HG03432 (cell line): Measurements from ENCODE around the gene DLG2.
"Not testable (repeated sequence)": the region's sequence is repeated elsewhere in the genome, so short reads cannot be mapped to it uniquely, and the experiment has no call there.

Source experiments
- ATAC-seq: cut with Tn5 transposase; IDR thresholded peaks from one replicate; pipeline ENCODE4 v1.9.1; 2021; ENCODE audit warnings: mild to moderate bottlenecking, moderate library complexity; ENCODE audit not compliant: unreplicated experiment

DLG2 gene

GRCh38 chr11:85249482-85249881 lies 377.7 kb downstream of the DLG2 start:
- ATAC-seq, result no peak

DNA sequence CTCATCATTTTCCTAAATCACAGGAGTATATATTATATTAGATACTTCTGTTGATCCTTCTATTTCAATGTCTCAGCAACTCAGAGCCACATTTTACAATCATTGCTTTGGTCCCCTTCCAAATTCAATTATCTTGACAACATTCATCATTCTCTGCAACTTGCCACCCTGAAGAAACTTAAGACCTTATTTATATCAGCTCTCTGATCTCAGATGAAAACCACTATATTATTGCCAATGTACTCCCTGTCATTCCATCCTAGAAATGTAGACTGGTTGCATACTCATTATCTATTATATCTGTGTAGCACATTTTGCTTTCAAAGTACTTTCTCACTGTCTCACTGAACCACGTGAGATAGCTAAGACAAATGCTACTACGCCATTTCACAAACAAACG lies 379.3 kb downstream of the DLG2 start:
- no peak for ATAC-seq

DNA sequence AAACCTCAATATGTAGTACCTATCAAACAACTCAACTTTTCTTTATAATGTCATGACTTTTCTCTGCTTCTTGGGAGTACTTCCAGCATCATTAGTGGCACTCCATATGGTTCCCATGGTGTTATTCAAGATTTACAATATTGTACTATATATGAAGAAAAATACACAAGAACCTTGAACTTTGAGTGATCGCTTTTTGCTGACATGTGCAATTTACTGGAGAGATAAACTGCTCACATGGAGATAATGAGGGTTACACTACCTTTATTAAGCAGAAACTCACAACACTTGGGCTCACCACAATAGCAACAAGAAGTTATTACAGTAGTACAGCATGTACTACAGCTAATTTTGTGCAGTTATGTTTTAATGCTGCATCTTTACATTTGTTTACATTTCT lies 388.2 kb downstream of the DLG2 start:
- no peak for ATAC-seq

DNA sequence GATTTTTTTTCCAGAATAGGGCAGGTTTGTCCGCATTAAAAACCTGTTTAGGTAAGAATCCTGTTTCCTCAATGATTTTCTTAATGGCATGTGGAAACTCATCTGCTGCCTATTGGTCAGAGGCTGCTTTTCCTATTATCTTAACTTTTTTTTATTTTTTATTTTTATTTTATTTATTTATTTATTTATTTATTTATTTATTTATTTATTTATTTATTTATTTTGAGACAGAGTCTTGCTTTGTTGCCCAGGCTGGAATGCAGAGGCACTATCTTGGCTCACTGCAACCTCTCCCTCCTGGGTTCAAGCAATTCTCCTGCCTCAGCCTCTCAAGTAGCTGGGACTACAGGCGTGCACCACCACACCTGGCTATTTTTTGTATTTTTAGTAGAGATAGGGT lies 389.1 kb downstream of the DLG2 start:
- ATAC-seq, result not testable (repeated sequence)

DNA sequence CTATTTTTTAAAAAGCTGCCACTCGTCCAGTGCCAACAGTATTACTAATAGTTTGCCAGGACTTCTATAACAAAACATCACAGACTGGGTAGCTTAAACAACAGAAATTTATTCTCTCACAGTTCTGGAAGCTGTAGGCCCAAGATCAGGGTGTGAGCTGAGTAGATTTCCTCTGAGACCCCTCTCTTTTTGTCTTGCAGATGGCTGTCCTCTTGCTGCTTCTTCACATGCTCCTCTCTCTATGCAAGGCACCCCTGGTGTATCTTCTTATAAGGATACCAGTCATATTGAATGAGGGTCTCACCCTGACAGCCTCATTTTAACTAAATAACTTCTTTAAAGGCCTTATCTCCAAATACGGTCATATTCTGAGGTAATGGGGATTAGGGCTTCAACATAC lies 390.9 kb downstream of the DLG2 start:
- no peak for ATAC-seq

DNA sequence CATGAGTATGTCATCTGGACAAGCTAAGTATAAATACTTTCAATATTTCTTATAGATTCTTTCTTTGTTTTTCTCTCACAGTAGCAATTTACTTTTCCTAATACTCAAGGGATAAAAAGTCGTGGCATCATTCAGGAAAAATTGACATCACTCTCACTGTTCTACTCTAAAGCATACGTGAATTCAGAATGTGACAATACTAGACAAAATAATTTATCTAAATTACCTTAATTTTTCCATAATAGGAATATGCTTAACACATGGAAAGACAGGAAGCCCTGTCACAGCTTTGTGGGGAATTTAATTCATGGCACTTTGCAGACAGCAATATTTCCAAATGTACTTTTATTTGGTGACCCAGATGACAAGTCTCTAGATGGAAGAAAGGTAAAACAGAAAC lies 394.6 kb downstream of the DLG2 start:
- ATAC-seq, result no peak

GRCh38 chr11:85231588-85231987 lies 395.6 kb downstream of the DLG2 start:
- no peak for ATAC-seq

DNA sequence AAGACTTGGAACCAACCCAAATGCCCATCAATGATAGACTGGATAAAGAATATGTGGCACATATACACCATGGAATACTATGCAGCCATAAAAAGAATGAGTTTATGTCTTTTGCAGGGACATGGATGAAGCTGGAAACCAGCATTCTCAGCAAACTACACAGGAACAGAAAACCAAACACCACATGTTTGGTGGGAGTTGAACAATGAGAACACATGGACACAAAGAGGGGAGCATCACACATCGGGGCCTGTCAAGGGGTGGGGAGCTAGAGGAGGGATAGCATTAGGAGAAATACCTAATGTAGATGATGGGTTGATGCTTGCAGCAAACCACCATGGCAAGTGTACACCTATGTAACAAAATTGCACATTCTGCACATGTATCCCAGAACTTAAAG lies 397.4 kb downstream of the DLG2 start:
- not testable (repeated sequence) for ATAC-seq

DNA sequence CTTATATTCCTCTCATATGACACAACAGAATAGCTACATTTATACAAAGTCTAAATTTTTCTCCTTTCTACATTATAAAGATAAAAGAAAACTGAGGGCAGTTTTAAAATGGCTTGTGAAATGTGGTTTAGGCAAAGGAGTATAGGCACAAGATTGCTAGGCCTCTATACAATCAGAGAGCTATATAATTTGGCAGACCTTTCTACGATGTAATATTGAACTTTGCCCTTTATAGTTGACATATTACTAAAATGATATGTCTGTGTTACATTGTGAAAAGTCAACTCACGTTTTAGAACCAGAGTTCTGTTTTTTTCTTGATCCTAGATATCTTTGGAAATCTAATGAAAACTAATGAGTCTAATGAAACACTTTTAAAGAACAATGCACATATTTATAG lies 430.2 kb downstream of the DLG2 start:
- ATAC-seq, result no peak

DNA sequence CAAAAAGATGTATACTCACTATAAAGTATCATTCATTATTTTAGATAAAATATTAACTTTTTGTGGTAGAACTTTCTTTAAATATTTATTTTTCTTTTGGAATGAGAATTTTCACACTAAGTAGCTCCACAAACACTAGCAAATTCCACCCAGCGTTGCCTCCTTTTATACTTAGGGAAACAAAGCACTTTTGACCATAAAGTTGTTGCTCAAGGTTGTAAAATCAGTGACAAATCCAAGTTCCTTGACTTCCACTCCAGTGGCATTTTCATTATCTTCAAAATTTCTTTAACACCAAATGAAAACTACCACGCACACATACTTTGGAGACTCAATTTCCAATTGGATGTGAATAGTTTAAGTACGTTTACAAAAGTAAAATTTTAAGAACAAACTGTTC lies 431.2 kb downstream of the DLG2 start:
- ATAC-seq, result no peak

DNA sequence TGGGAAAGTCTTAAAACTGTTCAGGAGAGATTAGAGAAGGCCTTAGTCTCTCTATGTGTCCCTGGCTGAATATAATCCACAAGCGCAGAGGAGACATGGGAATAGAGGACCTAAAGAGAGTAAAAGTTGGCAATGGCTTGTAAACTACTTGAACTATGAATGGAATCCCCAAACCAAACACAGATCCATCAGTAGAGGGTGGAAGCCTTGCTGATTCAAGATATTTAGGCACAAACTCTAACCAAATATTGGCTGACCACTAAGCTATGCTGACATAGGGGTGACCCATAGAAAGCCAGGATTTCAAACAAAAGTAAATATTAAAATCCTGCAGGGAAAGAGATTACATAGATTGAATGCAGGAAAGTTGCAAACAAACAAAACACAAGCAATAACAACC lies 439.2 kb downstream of the DLG2 start:
- ATAC-seq, result no peak

- ATAC-seq, result no peak
These were observed 442.4 kb downstream of the DLG2 start for GRCh38 chr11:85184721-85185120.

DNA sequence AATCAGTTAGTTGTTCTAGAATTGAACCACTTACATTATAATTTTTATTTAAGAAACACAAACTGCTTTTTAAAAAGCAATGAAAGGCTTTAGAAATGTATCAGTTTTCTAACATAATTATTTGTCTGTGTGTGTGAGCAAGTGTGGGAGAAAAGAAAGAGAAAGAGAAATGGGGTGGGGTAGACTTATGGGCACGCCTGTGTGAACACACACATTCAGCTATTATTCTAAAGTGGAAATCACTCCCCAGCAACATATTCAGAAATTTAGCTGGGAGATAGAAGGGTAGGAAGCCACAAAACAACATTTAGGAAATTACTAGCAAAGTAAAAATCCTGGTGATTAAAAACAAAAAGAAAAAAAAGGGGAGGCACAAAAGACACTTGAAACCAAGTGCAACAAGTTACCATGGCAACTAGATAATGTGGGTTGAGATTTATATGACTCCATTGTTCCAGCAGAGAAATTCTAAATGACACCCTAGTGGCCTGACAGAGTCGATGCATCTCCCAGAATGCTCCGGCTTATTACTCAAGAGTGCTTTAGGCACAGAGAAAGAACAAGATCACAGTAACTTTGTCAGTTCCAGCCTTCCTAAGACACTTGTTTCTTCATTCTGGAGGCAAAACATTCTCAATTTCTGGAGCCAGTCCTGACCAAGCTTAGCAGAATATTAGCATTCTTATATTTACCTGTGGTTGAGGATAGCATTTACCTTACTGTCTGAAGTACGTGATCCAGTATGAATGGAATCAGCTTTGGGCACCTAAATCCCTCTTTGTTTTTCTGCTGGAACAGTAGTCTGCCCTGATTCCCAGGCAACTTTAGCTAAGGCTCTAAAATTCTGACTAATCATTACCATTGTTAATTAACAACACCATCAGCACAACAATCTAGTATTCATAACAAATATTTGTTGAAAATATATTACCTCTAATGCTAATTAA lies 444.4 kb downstream of the DLG2 start:
- peak; percentile 93 for ATAC-seq

- no peak for ATAC-seq
These were observed 446.6 kb downstream of the DLG2 start for GRCh38 chr11:85180528-85180927.

DNA sequence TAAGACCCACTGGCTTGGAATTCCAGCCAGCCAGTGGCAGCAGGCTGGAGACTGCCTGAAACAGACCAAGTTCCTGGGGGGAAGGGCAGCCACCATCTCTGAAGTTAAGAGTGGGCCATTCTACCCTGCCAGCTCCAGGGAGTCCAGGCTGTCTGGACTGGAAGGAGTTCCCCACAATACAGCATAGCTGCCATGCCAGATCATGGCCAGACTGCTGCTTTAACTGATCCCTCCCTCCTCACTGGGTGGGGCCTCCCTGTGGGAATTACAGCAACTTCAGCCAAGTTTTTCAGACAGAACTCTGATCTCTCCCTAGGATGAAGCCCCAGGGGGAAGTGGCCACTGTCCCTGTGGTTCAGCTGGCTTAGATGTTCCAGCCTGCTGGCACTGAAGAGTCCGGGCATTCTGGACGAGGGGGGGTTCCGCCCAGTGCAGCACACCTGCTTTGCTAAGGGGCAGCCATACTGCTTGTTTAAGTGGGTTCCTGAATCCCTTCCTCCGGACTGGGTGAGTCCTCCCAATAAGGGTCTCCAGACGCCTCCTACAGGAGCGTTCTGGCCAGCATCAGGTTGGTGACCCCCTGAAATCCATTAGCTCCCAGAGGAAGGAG lies 455.4 kb downstream of the DLG2 start:
- no peak for ATAC-seq

DNA sequence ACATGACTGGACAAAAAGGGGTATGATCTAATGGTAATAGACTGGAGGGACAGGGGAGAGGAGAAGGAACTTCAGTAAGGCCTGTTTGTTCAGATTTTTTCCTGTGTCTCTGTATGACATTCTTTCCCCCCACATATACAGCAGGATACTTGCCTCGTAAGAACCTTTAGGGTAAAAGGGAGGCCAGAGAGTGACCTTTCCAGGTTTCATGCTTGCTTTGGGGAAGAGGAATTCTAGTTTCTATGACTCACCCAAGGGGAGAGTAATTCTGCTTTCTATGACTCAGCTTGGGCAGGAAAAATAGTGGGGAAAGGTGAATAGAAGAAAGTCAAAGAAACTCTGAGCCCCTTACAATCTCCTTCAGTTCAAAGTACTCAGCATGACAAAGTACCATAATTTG lies 457.0 kb downstream of the DLG2 start:
- no peak for ATAC-seq

DNA sequence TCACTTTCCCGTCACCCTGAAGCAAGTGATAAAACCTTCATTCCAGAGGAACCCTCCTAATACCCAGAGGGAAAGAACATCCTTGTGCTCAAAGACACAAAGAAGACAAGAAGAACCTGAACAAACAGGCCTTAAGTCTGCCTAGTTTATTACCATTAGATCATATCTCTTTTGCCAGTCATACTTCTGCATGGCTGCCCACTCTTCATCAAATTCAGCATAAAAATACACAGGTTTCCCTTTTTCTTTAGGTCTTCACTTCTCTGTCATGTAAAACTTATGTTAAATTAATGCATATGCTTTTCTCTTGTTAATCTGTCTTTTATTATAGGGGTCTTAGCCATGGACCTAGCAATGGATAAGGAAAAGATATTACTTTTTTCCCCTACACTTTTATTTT lies 459.7 kb downstream of the DLG2 start:
- ATAC-seq, result no peak

- no peak for ATAC-seq
These were observed 460.1 kb downstream of the DLG2 start for GRCh38 chr11:85167038-85167437.

- peak; percentile 40 for ATAC-seq
These were observed 461.3 kb downstream of the DLG2 start for GRCh38 chr11:85165819-85166218.

- ATAC-seq, result peak; percentile 49
These were observed 462.4 kb downstream of the DLG2 start for GRCh38 chr11:85164743-85165142.

- ATAC-seq, result no peak
These were observed 472.9 kb downstream of the DLG2 start for GRCh38 chr11:85154294-85154693.

GRCh38 chr11:85137597-85137996 lies 489.5 kb downstream of the DLG2 start:
- ATAC-seq, result no peak
